ENCODE results near the gene RPL27.

The RPL27 gene

DNA sequence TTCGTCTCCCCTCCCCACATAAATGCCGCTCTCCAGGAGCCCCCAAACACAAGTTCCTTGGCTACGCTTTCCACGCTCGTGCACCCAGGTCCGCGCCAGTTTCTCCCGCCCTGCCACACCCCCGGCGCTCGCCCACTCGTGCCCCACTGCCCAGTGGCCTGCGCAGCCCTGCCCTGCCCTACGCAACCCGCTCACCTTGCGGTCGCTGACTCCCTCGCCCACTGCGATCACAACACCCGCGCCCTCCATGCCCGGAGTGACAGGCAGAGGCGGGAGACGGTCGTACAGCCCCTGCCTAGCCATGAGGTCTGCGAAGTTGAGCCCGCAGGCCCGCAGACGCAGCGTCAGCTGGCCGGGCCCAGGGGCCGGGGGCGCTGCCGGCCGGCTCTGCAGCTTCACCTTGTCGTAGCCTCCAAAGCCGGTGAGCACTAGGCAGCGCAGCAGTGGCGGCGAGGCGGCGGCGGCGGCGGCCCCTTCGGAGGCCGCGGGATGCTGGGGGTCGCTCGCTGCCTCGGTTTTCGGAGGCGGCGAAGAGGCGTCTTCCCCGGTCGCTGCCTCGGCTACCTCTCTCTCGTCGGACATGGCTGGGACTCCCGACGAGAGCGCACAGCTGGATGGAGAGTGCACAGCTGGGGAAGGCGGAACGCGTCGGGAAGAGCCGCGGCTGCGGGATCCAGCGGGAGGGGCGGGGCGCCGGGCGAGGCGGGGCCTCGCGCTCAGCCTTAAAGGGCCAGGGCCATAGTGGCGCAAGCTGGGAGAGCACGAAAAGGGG is 23.7 kb downstream of the RPL27 start, which contains the start of gene VAT1:
Gene VAT1 (minus strand): TSS at position 645 of the 772 bp plus-strand sequence. CDS start 63 bp downstream, at position 582.
- DNase-seq, result peak; percentile 43

DNA sequence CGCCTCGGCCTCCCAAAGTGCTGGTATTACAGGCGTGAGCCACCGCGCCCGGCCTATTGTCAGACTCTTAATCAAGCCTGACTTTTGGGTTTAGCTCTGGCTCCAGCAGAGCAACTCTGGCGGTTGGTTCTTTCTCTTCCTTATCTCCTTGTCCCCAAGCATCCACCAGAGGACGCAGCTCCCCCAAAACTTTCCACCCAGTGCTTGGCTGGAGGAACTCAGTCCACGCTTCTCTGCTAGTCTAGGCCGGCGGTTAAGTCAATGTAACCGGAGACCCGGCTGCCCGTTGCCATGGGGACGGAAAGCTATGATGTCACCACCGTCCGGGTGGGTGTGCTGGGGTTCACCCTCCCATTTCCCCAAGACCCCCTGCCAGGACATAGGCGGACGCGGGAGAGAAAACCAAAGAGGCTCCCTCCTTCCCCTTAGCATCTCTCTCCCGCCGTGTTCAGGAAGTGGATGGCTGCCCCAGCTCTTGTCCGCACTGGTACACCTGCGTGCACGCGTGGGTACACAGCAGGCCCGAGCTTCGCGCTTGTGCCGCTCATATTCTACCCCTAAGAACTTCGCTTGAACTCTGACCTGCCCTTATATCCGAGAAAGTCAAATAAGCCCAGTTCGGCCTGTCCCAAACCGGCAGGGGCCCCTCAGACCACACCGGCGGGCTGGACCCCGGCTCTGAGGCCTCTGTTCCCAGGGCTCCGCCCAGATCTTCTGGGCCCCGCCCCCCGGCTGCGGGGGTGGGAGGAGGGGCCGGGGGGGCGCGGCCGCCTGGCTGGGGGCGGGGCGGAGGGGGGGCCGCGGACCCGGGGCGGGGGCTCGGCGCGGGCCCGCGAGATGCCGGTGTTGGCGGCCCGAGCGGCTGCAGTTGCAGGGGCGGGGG is 26.4 kb downstream of the RPL27 start, which contains the start of gene RND2:
Gene RND2 (plus strand): TSS at position 825 of the 883 bp plus-strand sequence. CDS start 117 bp downstream, outside the sequence.
- peak; percentile 93 for DNase-seq

DNA sequence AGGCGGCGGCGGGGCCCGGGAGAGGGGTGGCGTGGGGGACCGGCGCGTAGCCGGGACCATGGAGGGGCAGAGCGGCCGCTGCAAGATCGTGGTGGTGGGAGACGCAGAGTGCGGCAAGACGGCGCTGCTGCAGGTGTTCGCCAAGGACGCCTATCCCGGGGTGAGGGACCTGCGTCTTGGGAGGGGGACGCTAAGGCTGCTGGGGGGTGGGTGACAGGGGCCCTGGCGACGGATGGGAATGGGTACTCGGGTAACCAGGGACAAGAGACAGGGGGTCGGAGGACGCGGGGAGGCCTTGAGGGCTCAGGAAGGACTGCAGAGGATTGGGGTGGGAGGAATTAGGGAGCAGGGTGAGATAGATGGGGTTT is 27.1 kb downstream of the RPL27 start:
- no peak for DNase-seq

- DNase-seq, result no peak
These were observed 27.7 kb downstream of the RPL27 start for GRCh38 chr17:43025766-43026537.

GRCh38 chr17:43026595-43026994 is 28.4 kb downstream of the RPL27 start:
- no peak for DNase-seq

DNA sequence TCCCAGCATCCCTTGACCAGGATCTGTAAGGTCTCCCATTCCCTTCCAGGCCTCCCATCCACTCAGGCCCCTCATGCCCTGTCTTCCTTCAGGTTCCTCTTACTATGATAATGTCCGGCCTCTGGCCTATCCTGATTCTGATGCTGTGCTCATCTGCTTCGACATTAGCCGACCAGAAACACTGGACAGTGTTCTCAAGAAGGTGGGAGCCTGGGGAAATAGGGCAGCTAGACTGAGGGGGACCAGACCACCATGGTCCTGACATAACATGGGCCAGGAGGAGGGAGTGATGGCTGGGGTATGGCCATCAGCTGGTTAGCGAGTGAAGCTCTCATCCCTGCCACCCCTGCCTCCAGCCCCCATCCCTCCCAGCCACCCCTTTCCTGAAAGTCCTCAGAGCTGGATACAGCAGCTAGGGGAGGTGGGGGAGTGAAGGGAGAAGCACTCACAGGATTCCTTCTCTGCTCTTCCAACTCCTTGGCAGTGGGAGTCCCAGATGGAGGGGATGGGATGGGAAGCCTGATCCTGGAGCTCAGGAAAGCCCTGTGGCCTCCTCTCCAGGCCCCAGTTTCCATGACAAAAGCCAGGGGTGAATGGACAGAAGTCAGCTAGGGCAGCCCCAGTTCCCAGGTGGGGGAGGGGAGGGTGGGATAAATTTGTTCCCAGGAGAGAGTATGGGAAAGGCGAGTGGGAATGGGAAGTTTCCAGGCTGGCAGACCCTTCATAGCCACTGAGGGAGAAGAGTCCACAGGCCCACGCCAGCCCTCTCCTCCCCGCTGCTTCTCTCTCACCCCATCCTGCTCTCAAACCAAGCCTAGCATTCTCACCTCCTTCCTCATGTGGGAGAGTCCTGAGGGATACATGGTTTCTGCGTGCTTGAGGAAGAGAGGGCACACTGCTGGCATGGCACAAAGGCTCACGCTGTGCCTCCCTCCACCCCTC is 29.1 kb downstream of the RPL27 start:
- no peak for DNase-seq

GRCh38 chr17:43028221-43028861 is 30.1 kb downstream of the RPL27 start:
- DNase-seq, result no peak

GRCh38 chr17:43030137-43030767 is 32.0 kb downstream of the RPL27 start:
- no peak for DNase-seq

DNA sequence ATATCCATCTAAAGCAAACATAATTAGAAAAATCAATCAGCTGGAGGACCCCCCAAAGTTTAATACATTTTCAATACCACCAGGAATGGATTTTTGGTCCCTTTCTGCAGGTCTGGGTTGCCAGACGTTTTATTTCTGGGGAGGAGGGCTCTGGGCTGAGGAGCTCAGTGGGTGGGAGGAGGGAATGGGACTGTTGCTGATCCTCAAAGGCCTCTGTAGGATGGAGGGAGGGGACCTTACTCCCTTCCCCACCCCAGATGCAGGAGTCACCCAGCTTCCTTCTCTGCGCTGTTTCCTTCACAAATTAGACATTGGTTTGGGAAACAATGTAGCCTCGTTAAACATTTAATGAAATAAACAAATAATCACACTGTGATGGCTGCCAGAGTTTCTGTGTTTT is 33.4 kb downstream of the RPL27 start:
- no peak for DNase-seq

- DNase-seq, result no peak
These were observed 36.0 kb downstream of the RPL27 start for GRCh38 chr17:43033948-43034881.

DNA sequence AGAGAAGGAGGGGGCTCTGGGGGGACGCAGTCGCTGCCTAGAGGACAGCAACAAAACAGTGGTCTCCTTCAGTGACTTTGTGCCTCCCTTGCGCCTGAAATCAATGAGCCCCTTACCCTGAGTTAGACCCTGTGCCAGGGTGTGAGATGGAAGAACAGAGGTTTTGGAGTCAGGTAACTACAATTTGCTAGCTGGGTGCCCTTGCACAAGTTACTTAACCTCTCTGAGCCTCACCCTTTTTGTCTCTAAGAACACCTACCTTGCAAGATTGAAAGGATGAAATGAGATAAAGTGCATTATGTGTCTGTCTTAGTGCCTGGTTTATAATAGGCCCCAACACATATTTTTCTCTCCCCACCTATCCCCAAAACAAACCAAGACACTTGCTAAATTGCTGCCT is 36.7 kb downstream of the RPL27 start:
- no peak for DNase-seq

GRCh38 chr17:43039646-43040045 is 41.4 kb downstream of the RPL27 start:
- DNase-seq, result no peak

DNA sequence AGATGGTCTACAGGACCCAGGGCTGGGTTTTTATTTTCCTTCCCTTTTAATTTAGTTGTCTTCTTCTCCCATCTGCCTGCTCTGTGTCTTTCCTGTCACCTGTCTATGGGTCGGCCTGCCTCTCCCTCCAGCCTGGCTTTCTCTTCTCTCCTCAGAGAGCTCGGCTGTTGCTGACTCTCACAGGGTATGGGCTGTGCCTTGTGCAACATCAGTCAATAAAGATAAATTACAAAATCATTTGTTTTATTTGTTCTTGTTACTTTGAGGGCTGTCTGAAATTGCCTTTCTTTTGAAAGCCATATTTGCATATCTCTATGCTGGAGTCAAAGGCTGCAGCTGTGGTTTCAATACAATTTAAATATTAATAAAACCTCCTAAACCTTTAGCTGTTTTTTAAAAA is 42.4 kb downstream of the RPL27 start:
- DNase-seq, result no peak

GRCh38 chr17:43042025-43042628 is 43.9 kb downstream of the RPL27 start:
- no peak for DNase-seq

DNA sequence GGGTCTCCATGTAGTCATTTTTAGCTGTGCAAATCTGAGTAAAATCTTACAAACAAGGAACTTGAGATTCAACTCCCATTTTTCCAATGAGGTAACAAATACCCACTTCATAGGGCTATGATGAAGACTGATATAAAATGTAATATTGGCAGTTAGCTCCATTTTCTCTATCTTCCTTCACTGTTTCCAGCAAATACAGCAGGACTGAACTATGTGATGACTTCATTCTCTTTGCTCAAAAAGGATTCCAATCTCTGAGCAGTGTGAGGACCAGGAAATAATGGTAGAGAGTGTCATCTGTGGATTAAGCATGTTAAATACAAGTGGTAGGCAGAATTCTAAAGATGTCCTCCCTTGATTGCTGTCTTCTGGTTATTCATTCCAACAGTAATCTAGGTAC is 45.1 kb downstream of the RPL27 start:
- no peak for DNase-seq

- no peak for DNase-seq
These were observed 45.8 kb downstream of the RPL27 start for GRCh38 chr17:43044024-43044423.

DNA sequence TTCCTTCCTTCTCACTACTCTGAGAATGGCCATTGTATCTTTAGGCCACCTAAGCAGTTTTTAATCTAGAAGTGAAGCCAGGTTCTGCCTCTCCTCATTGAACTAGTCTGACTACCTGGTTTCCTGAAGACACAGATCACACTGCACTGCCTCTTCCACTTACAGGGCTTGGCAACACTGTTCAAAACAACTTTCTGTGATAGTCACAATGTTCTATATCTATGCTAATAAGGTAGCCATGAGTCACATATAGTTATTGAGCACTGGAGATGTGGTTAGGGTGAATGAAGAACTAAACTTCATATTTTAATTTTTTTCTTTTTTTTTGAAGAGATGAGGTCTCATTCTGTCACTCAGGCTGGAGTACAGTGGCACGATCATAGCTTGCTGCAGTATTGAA is 53.8 kb downstream of the RPL27 start:
- no peak for DNase-seq

Data from amniotic stem cell (primary cell).